Thyroid gland (tissue), 4 donors: ENCODE measurements around the gene NCKAP1. TPM values are rescaled to one million over a fixed set of nuclear protein-coding genes. Genes with fewer than 3 reads are reported as not detected.
A peak's percentile ranks its signal among the peaks of the same experiment; 100 is the strongest.
"Not testable (repeated sequence)": the region's sequence is repeated elsewhere in the genome, so short reads cannot be mapped to it uniquely, and the experiment has no call there.

Experiments
- DNase-seq, 2 donors: peaks; one replicate each; pipeline ENCODE4 v3.0.0-alpha.2; 2019
- H3K27ac ChIP-seq, 3 donors: fragments of 200-600 bp; sonication (generic); 1 replicate in 2 of 3; 2 replicates in 1 of 3; pipeline ENCODE4 v1.5.1; 2016 to 2019; ENCODE audit warnings: mild to moderate bottlenecking in 1 of 3, moderate library complexity in 1 of 3
- H3K27me3 ChIP-seq: fragments of 200-600 bp; sonication (generic); one replicate; pipeline ENCODE4 v1.5.1; 2019
- H3K36me3 ChIP-seq, 2 donors: fragments of 200-600 bp; sonication (generic); one replicate each; pipeline ENCODE4 v1.5.1; 2016 to 2019
- H3K4me1 ChIP-seq, 2 donors: fragments of 200-600 bp; sonication (generic); one replicate each; pipeline ENCODE4 v1.5.1; 2017 to 2019
- H3K4me3 ChIP-seq, 3 donors: fragments of 200-600 bp; sonication (generic); replicated peaks in 1 of 3; 1 replicate in 2 of 3; 2 replicates in 1 of 3; pipeline ENCODE4 v1.5.1; 2016; ENCODE audit warnings: mild to moderate bottlenecking in 1 of 3
- H3K9me3 ChIP-seq: fragments of 200-600 bp; sonication (generic); one replicate; pipeline ENCODE4 v1.5.1; 2017
- POLR2A ChIP-seq, 2 donors: fragments of 450-650 bp; IDR thresholded peaks; one replicate each; pipeline ENCODE4 v1.6.1; 2017; ENCODE audit warnings: antibody characterized with exemption in 2 of 2, mild to moderate bottlenecking in 2 of 2, moderate library complexity in 1 of 2
- WGBS, 2 donors: methylation state at CpG; one replicate each; pipeline ENCODE4 v1.1.5; 2017; 5-methylcytosine and 5-hydroxymethylcytosine counted together
- intact Hi-C: fragments of 100-400 bp; cut with DNase I; formaldehyde crosslinking; loops from one replicate; pipeline ENCODE4 v1.15.1; 2023
- total RNA-seq, 4 donors: library from RNA; depleted of rRNA; stranded (reverse); fragments of >200 nt; gene quantifications; one replicate each; pipeline ENCODE4 v1.2.3, GENCODE V29; 2016
- TF ChIP-seq, protein P1 (sequence below), 6 experiments: fragments of 200-600 bp in 3 of 6; fragments of 450-650 bp in 3 of 6; sonication (generic) in 3 of 6; IDR thresholded peaks; one replicate each; pipeline ENCODE4 v1.5.1; 2016 to 2019; ENCODE audit warnings: antibody characterized with exemption in 6 of 6, mild to moderate bottlenecking in 2 of 6, inconsistent platforms in 1 of 6, moderate library complexity in 1 of 6

Gene NCKAP1
- total RNA-seq, 4 donors from 2014 or later = 139 to 214 (median 172) TPM

- 51 to 53% methylated on average over 2 of the region's 2 CpGs for WGBS, 2 donors
- TF ChIP-seq POLR2A (IDR thresholded peaks at IDR 0.05) = no peak
- TF ChIP-seq, protein P1, sequence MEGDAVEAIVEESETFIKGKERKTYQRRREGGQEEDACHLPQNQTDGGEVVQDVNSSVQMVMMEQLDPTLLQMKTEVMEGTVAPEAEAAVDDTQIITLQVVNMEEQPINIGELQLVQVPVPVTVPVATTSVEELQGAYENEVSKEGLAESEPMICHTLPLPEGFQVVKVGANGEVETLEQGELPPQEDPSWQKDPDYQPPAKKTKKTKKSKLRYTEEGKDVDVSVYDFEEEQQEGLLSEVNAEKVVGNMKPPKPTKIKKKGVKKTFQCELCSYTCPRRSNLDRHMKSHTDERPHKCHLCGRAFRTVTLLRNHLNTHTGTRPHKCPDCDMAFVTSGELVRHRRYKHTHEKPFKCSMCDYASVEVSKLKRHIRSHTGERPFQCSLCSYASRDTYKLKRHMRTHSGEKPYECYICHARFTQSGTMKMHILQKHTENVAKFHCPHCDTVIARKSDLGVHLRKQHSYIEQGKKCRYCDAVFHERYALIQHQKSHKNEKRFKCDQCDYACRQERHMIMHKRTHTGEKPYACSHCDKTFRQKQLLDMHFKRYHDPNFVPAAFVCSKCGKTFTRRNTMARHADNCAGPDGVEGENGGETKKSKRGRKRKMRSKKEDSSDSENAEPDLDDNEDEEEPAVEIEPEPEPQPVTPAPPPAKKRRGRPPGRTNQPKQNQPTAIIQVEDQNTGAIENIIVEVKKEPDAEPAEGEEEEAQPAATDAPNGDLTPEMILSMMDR (IDR thresholded peaks at IDR 0.05) = no peak
- no peak overlapping the region for H3K4me3 ChIP-seq
- no peaks in the 10 kb centered on the region for H3K36me3 ChIP-seq
- H3K27me3 ChIP-seq = no peaks in the 10 kb centered on the region
- H3K27ac ChIP-seq = no peak overlapping the region
- no peak for DNase-seq
- intact Hi-C loops = no loop called here
- no peaks in the 10 kb centered on the region for H3K9me3 ChIP-seq
- H3K4me1 ChIP-seq = peaks cover 5 to 13% of the 10 kb centered on the region in 2 donors
Observed at GRCh38 chr2:183063083-183063482, 24.8 kb upstream of the NCKAP1 start.

- TF ChIP-seq, protein P1 (IDR thresholded peaks at IDR 0.05) = no peak
- no peak for TF ChIP-seq POLR2A (IDR thresholded peaks at IDR 0.05)
- intact Hi-C loops = no loop called here
- H3K36me3 ChIP-seq = no peaks in the 10 kb centered on the region
- WGBS, 2 donors = 95% methylated on average over 14 of the region's 14 CpGs
- no peaks in the 10 kb centered on the region for H3K9me3 ChIP-seq
- peaks cover 17 to 24% of the 10 kb centered on the region in 2 donors for H3K4me1 ChIP-seq
- no peak overlapping the region for H3K4me3 ChIP-seq
- H3K27me3 ChIP-seq = no peaks in the 10 kb centered on the region
- H3K27ac ChIP-seq = peak overlapping the region in 2 of 3 donors; percentile 67 to 71
- DNase-seq = no peak
Observed at GRCh38 chr2:183060571-183061231, 22.4 kb upstream of the NCKAP1 start.

GRCh38 chr2:183059561-183059960, 21.3 kb upstream of the NCKAP1 start:
- peaks cover 17 to 24% of the 10 kb centered on the region in 2 donors for H3K4me1 ChIP-seq
- intact Hi-C loops = no loop called here
- H3K4me3 ChIP-seq = no peak overlapping the region
- DNase-seq = no peak
- TF ChIP-seq, protein P1 (IDR thresholded peaks at IDR 0.05) = no peak
- TF ChIP-seq POLR2A (IDR thresholded peaks at IDR 0.05) = no peak
- peak overlapping the region; percentile 34 to 71 (median 67) for H3K27ac ChIP-seq
- no peaks in the 10 kb centered on the region for H3K9me3 ChIP-seq
- H3K27me3 ChIP-seq = no peaks in the 10 kb centered on the region
- H3K36me3 ChIP-seq = no peaks in the 10 kb centered on the region
- WGBS, 2 donors = 31 to 33% methylated on average over 1 of the region's 1 CpG

DNA sequence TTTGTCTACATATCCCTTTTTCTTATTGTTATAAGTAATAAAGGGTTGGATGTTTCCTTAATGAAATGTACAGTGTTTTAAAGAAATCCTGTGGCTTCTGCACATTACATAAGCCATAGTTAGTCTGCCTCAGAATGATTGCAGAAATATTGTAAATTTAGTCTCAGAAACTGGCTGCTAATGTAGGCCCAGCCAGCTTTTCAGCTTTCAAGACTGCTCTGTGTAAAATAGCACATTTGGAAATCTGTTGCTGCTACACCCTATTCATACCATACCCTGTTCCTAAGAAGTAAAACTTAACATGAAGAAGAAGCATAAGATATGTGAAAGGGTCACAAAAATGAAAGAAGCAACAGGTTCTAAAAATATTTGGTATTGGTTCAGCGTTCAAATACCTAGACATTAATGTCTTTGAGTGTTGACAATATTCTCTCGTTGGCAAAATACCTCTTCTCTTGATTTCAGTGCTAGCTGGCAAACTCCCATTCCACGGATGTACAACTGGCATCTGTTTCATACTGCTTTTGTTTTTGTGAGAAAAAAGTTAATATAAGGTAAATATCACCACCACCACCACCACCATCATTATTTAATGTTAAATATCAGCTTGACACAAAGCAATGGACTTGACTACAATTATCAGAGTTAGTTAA, 19.2 kb upstream of the NCKAP1 start:
- Histone ChIP-seq H3K9me3 (no peaks in the 10 kb centered on the region), H3K4me1 (peaks cover 17 to 24% of the 10 kb centered on the region in 2 donors), H3K27me3 (no peaks in the 10 kb centered on the region), H3K36me3 (no peaks in the 10 kb centered on the region), H3K4me3 (no peak overlapping the region), H3K27ac (peak overlapping the region; percentile 29 to 79 (median 42))
- TF ChIP-seq, protein P1 (IDR thresholded peaks at IDR 0.05) = no peak
- TF ChIP-seq POLR2A (IDR thresholded peaks at IDR 0.05) = no peak
- DNase-seq = no peak
- WGBS, 2 donors = 78 to 81% methylated on average over 3 of the region's 3 CpGs
- intact Hi-C loops = no loop called here

- H3K27me3 ChIP-seq = no peaks in the 10 kb centered on the region
- H3K9me3 ChIP-seq = no peaks in the 10 kb centered on the region
- DNase-seq = no peak
- TF ChIP-seq, protein P1 (IDR thresholded peaks at IDR 0.05) = no peak
- TF ChIP-seq POLR2A (IDR thresholded peaks at IDR 0.05) = no peak
- H3K4me3 ChIP-seq = no peak overlapping the region
- 67 to 68% methylated on average over 5 of the region's 5 CpGs for WGBS, 2 donors
- no peaks in the 10 kb centered on the region for H3K4me1 ChIP-seq
- H3K27ac ChIP-seq = no peak overlapping the region
- H3K36me3 ChIP-seq = no peaks in the 10 kb centered on the region
- intact Hi-C loops = no loop called here
Observed at GRCh38 chr2:183049420-183049819, 11.2 kb upstream of the NCKAP1 start.

DNA sequence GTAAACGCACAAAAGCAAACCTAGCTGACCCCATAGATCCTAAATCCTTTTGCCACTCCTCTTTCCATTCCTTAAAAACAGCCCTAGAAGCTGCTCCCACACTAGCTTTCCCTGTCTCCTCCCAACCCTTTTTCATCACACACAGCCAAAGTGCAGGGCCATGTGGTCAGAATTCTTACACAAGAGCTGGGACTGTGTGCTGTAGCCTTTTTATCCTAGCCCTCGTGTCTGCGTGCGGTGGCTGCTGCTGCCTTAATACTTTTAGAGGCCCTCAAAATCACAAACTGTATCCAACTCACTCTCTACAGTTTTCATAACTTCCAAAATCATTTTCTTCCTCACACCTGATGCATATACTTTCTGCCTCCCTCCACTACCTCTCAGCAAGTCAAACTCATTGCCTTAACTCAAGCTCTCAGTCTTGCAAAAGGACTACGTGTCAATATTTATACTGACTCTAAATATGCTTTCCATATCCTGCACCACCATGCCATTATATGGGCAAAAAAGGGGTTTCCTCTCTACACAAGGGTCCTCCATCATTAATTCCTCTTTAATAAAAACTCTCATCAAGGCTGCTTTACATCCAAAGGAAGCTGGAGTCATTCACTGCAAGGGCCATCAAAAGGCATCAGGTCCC, 9.3 kb upstream of the NCKAP1 start:
- DNase-seq, H3K27me3 ChIP-seq, H3K9me3 ChIP-seq, H3K4me3 ChIP-seq, H3K36me3 ChIP-seq, H3K4me1 ChIP-seq, H3K27ac ChIP-seq, intact Hi-C loops: not testable (repeated sequence)
- 93 to 96% methylated on average over 5 of the region's 5 CpGs for WGBS, 2 donors

GRCh38 chr2:183043580-183043979, 5.3 kb upstream of the NCKAP1 start:
- 87 to 93% methylated on average over 8 of the region's 8 CpGs for WGBS, 2 donors

More at GRCh38 chr2:183043580-183043979, 5.3 kb upstream of the NCKAP1 start:
- intact Hi-C loops, H3K27me3 ChIP-seq, H3K4me1 ChIP-seq, H3K4me3 ChIP-seq, H3K27ac ChIP-seq, DNase-seq, H3K36me3 ChIP-seq, H3K9me3 ChIP-seq: not testable (repeated sequence)
